ENCODE results near the gene PAFAH1B1.
"Not testable (repeated sequence)": the region's sequence is repeated elsewhere in the genome, so short reads cannot be mapped to it uniquely, and the experiment has no call there.

Gene PAFAH1B1

DNA sequence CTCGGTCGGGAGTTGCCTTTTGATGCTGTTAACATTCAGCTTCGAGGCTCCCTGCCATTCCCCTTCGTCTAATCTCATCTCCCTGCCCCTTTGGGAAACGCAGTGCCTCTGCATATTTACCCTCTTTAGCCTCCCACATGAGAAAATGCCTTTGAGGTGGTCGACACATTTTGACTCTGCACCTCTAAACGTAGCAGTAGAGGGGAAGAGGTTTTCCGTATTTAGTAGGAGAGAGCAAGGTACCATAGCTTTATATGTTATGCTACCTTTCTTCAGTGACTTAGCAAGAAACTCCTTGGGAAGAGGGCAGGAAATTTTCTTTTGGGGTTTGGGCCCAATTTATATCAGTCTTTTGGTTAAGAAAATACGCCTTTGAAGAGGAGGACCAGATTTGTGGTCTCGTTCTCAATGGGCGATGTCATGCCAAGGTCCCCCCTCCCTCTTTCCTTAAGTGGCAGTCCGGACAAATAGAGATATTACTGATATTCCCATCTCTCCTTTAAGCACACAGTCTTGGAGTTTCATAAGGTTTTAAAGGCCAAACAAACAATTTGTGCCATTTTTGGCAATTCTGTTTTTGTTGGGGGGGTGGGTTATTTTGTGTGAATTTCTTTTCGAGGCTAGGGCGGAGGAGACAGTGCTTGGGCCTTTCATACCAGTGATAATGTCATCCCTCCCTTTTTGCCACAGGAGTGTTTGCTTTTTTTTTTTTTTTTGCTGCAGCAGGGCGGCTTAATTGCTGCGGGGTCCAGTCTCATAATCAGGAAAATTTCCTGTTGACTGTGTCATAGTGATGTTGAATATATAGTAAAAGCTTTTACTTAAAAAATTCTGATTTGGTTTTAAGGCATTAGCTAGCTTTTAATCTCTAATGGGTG is 1.5 kb downstream of the PAFAH1B1 start:
- DNase-seq, result no peak

DNA sequence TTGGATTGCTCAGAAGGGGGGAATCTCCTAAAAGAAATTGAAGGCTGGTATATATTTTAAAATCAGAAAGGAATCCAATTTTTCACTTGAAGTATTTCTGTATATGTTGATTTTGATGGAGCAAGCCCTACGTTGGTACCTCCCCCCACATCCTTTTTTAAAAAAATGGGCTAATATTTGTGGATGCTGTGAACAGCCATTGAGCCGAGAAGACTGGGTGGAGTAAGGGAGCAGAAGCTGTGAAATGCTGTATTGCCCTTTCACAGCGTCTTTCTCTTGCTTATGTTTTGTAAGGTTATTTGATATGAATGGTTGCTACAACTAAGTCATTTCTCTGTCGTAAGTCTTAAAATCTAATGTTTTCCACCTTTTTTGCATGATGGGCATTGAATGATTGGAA is 2.3 kb downstream of the PAFAH1B1 start:
- DNase-seq, result no peak

GRCh38 chr17:2598166-2598565 is 4.7 kb downstream of the PAFAH1B1 start:
- no peak for DNase-seq

DNA sequence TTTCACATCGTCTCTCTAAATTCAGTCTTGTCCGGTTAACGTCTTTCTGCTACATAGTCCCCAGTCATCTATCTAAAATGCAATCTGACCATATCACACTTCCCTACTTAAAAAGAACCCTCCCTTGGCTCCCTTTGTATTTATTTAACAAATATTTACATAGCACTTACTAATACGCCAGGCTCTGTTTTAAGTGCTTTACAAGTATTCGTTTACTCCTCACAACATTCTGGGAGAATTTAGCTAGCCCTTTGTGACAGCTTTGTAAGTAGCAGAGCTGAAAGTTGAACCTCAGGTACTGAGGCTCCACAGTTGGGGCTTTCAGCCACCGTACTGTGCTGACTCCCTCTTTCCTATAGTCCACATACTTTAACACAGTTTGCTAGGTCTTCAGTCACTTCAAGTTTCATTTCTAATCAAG is 9.2 kb downstream of the PAFAH1B1 start:
- no peak for DNase-seq

DNA sequence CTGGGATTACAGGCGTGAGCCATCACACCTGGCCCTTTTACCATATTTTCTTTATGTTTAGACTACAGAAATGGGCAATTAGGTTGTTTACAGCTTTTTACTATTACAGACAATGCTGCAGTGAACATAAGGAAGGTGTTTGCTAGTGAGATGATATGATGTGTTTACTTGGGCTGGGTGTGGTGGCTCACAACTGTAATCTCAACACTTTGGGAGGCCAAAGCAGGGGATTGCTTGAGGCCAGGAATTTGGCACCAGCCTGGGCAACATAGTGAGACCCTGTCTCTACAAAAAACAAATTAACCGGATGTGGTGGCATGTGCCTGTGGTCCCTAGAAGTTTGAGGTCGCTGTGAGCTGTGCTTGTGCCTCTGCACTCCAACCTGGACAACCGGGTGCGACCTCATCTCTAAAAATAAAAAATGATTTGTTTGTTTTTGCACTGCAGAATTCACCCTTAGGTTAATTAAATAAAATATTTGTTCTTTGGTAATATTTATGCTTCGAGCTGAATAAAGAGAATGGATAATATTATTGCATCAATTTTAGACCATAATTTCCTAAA is 15.0 kb downstream of the PAFAH1B1 start:
- no peak for DNase-seq

DNA sequence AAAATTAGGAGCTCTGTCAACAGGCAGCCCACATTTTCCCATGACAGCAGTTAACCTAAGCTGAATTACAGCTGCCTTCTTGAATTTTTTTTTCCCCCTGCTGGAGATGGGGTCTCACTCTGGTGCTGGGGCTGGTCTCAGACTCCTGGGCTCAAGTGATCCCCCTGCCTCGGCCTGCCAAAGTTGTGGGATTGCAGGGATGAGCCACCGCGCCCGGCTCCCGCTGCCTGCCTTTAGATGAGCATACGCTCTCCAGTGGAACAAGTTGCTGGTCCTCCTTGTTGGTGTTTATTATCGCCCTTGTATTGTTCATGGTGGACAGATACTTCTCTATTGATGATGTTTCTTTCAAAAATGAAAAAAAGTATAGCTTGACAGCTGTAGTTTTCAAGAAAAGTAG is 15.6 kb downstream of the PAFAH1B1 start:
- DNase-seq, result no peak

GRCh38 chr17:2610195-2611175 is 17.0 kb downstream of the PAFAH1B1 start:
- no peak for DNase-seq

GRCh38 chr17:2611627-2612026 is 18.2 kb downstream of the PAFAH1B1 start:
- no peak for DNase-seq

DNA sequence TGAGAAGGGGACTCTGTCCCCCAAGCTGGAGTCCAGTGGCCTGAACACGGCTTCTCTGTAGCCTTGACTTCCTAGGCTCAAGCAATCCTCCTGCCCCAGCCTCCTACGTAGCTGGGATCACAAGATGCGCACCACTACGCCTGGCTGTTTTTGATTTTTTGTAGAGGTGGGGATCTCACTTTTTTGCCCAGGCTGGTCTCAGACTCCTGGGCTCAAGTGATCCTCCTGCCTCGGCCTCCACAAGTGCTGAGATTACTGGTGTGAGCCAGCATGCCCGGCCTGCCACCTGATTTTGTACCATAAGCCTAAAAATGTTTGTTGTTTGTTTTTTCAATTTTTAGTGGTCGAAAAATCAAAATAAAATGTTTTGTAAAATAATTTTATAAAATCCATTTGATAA is 19.2 kb downstream of the PAFAH1B1 start:
- no peak for DNase-seq

DNA sequence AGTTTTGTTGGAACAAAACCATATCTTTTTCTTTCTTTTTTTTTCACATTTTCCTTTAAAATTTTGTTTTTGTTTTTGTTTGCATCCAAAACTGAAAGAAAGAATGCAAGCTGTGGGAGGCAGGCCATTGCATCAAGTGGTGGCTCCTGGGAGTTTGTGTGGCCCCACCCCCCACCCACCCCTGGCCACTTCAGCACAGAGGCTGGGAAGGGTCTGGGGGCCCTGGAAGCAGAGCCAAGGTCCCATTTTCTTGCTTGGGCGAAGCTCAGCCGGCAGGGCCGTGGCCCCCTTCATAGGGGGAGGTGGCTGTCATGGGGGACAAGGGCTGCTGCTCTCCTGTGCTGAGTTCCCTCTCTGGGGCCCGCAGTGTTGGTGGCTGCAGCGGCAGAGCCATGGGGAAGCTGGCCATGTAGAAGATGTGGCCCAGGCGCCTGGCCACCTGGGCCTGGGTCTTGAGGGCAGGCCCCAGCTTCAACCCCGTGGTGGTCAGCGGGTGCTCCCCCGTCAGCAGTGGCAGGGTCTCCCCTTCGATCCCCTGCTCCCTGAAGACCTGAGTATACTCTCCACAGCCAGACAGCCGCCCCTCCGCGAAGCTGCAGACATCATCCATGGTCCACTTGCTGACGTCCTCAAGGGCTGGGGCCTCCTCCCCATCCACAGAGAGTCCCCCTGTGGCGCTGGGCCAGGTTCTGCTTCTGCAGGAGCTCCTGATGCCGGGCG is 19.8 kb downstream of the PAFAH1B1 start:
- DNase-seq, result no peak

- DNase-seq, result no peak
Observed at GRCh38 chr17:2615882-2616281, 22.4 kb downstream of the PAFAH1B1 start.

- no peak for DNase-seq
Observed at GRCh38 chr17:2621241-2621640, 27.8 kb downstream of the PAFAH1B1 start.

DNA sequence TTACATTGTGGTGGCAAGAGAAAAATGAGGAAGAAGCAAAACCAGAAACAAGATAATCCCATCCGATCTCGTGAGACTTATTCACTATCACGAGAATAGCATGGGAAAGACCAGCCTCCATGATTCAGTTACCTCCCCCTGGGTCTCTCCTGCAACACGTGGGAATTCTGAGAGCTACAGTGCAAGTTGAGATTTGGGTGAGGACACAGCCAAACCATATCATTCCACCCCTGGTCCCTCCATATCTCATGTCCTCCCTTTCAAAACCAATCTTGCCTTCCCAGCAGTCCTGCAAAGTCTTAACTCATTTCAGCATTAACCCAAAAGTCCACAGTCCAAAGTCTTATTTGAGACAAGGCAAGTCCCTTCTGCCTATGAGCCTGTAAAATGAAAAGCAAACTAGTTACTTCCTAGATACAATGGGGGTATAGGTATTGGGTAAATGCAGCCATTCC is 28.5 kb downstream of the PAFAH1B1 start:
- not testable (repeated sequence) for DNase-seq

GRCh38 chr17:2622721-2623301 is 29.4 kb downstream of the PAFAH1B1 start:
- DNase-seq, result not testable (repeated sequence)

- no peak for DNase-seq
Observed at GRCh38 chr17:2624292-2624731, 30.9 kb downstream of the PAFAH1B1 start.

DNA sequence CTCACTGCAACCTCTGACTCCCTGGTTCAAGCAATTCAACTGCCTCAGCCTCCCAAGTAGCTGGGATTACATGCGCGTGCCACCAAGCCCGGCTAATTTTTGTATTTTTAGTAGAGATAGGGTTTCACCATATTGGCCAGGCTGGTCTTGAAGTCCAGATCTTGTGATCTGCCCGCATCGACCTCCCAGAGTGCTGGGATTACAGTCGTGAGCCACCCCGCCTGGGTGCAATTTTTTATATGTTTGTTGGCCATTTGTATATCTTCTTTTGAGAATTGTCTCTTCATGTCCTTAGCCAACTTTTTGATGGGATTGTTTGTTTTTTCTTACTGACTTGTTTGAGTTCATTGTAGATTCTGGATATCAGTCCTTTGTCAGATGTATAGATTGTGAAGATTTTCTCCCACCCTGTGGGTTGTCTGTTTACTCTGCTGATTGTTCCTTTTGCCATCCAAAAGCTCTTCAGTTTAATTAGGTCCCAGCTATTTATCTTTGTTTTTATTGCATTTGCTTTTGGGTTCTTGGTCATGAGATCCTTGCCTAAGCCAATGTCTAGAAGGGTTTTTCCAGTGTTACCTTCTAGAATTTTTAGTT is 33.3 kb downstream of the PAFAH1B1 start:
- not testable (repeated sequence) for DNase-seq

- not testable (repeated sequence) for DNase-seq
Observed at GRCh38 chr17:2628922-2629321, 35.5 kb downstream of the PAFAH1B1 start.

DNA sequence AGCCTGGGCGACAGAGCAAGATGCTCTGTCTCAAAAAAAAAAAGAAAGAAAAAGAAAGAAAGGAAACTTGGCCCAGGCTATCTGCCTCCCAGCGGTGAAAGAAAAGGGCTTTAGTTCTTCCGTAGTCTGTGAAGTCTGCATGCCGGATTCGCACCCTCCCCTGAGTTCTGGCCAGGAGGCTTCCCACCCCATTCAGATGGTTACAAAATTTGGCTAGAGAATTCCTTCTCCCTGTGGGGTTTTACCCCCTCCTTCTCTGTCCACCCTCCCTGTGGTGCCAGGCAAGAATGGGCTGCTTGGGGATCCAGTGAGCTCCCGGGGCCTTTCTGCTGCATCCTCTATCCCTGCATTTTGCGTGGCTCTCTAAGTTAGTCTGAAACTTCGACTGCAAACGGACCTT is 37.8 kb downstream of the PAFAH1B1 start:
- no peak for DNase-seq

GRCh38 chr17:2634361-2634960 is 41.0 kb downstream of the PAFAH1B1 start:
- no peak for DNase-seq

- no peak for DNase-seq
Observed at GRCh38 chr17:2635241-2635640, 41.8 kb downstream of the PAFAH1B1 start.

GRCh38 chr17:2635675-2636074 is 42.2 kb downstream of the PAFAH1B1 start:
- no peak for DNase-seq
